HG02759 (cell line): ENCODE measurements around the gene FAM120A.
A peak's percentile ranks its signal among the peaks of the same experiment; 100 is the strongest.

Source experiments
- ATAC-seq: cut with Tn5 transposase; IDR thresholded peaks from one replicate; pipeline ENCODE4 v1.9.1; 2021; ENCODE audit warnings: mild to moderate bottlenecking, moderate library complexity; ENCODE audit not compliant: unreplicated experiment

Gene FAM120A

GRCh38 chr9:93546356-93546755, 94.9 kb downstream of the FAM120A start:
- ATAC-seq = no peak

GRCh38 chr9:93549611-93550010, 98.1 kb downstream of the FAM120A start:
- no peak for ATAC-seq

- ATAC-seq = no peak
These were observed 101.4 kb downstream of the FAM120A start for GRCh38 chr9:93552923-93553322.

GRCh38 chr9:93555370-93555769, 103.9 kb downstream of the FAM120A start:
- ATAC-seq = no peak

- ATAC-seq = no peak
These were observed 106.1 kb downstream of the FAM120A start for GRCh38 chr9:93557366-93558137.

GRCh38 chr9:93558503-93558902, 107.0 kb downstream of the FAM120A start:
- ATAC-seq = no peak

- no peak for ATAC-seq
These were observed 109.5 kb downstream of the FAM120A start for GRCh38 chr9:93560991-93561390.

- ATAC-seq = no peak
These were observed 110.7 kb downstream of the FAM120A start for GRCh38 chr9:93562157-93562556.

GRCh38 chr9:93565089-93565488, 113.6 kb downstream of the FAM120A start:
- ATAC-seq = no peak

GRCh38 chr9:93566408-93567270, 115.2 kb downstream of the FAM120A start:
- peak; percentile 91 for ATAC-seq

- no peak for ATAC-seq
These were observed 115.9 kb downstream of the FAM120A start for GRCh38 chr9:93567271-93567959.

GRCh38 chr9:93568169-93568568, 116.7 kb downstream of the FAM120A start:
- no peak for ATAC-seq

- no peak for ATAC-seq
These were observed 118.2 kb downstream of the FAM120A start for GRCh38 chr9:93569621-93570174.

- ATAC-seq = no peak
These were observed 120.7 kb downstream of the FAM120A start for GRCh38 chr9:93572221-93572620.

GRCh38 chr9:93572636-93573515, 121.4 kb downstream of the FAM120A start:
- no peak for ATAC-seq

GRCh38 chr9:93573516-93573828, 122.0 kb downstream of the FAM120A start:
- ATAC-seq = no peak

GRCh38 chr9:93574091-93574899, 122.8 kb downstream of the FAM120A start:
- ATAC-seq = no peak

- ATAC-seq = no peak
These were observed 123.7 kb downstream of the FAM120A start for GRCh38 chr9:93574900-93575795.
